BLaER1 treated with 17β-estradiol and CSF1 and Interleukin-3, amounts not matched to agents 10 nM and 100 nM (cell line): Measurements from ENCODE around the gene HS6ST3.

Experiments
- H3K27ac ChIP-seq, 11 experiments: shearing (Covaris generic); formaldehyde crosslinking; 2 replicates each; pipeline ENCODE4 v1.8.1; 2022
- H3K27me3 ChIP-seq, 11 experiments: shearing (Covaris generic); formaldehyde crosslinking; 2 replicates each; pipeline ENCODE4 v1.8.1; 2022
- H3K36me3 ChIP-seq, 11 experiments: shearing (Covaris generic); formaldehyde crosslinking; 2 replicates each; pipeline ENCODE4 v1.8.1; 2022
- H3K4me1 ChIP-seq, 10 experiments: shearing (Covaris generic); formaldehyde crosslinking; 2 replicates each; pipeline ENCODE4 v1.8.1; 2022
- H3K4me2 ChIP-seq, 11 experiments: shearing (Covaris generic); formaldehyde crosslinking; 2 replicates each; pipeline ENCODE4 v1.8.1; 2022
- H3K4me3 ChIP-seq, 10 experiments: shearing (Covaris generic); formaldehyde crosslinking; 2 replicates each; pipeline ENCODE4 v1.8.1; 2022
- H3K9ac ChIP-seq, 11 experiments: shearing (Covaris generic); formaldehyde crosslinking; 2 replicates each; pipeline ENCODE4 v1.8.1; 2022
- H3K9me3 ChIP-seq, 11 experiments: shearing (Covaris generic); formaldehyde crosslinking; replicated peaks in 1 of 11; 2 replicates each; pipeline ENCODE4 v1.8.1; 2022
- H4K20me1 ChIP-seq, 11 experiments: shearing (Covaris generic); formaldehyde crosslinking; 2 replicates each; pipeline ENCODE4 v1.8.1; 2022
- Cebpa-rat ChIP-seq, 11 experiments: shearing (Covaris generic); IDR thresholded peaks; 2 replicates each; pipeline ENCODE4 v1.8.1; 2022

HS6ST3 gene

GRCh38 chr13:96338030-96338429 is 248.1 kb downstream of the HS6ST3 start:
- H3K27me3 ChIP-seq, result no peaks in the 10 kb centered on the region
- no peak overlapping the region for H3K9ac ChIP-seq
- no peaks in the 10 kb centered on the region for H4K20me1 ChIP-seq
- TF ChIP-seq Cebpa-rat (IDR thresholded peaks at IDR 0.05), result no peak
- H3K27ac ChIP-seq, result no peak overlapping the region
- peaks cover 0 to 10% (median 0%) of the 10 kb centered on the region in 11 experiments; a peak in 5 of 22 replicates for H3K9me3 ChIP-seq
- no peaks in the 10 kb centered on the region for H3K36me3 ChIP-seq
- peaks cover 0 to 6% (median 0%) of the 10 kb centered on the region in 10 experiments; a peak in 4 of 20 replicates for H3K4me1 ChIP-seq
- no peak overlapping the region for H3K4me3 ChIP-seq
- no peak overlapping the region for H3K4me2 ChIP-seq

- Histone ChIP-seq H3K4me3 (no peak overlapping the region), H3K4me1 (peaks cover 0 to 6% (median 0%) of the 10 kb centered on the region in 10 experiments; a peak in 4 of 20 replicates), H3K4me2 (no peak overlapping the region), H3K9ac (no peak overlapping the region), H3K9me3 (no peaks in the 10 kb centered on the region; a peak in 1 of 22 replicates), H4K20me1 (no peaks in the 10 kb centered on the region), H3K27me3 (no peaks in the 10 kb centered on the region), H3K36me3 (no peaks in the 10 kb centered on the region), H3K27ac (no peak overlapping the region)
- no peak for TF ChIP-seq Cebpa-rat (IDR thresholded peaks at IDR 0.05)
Observed at GRCh38 chr13:96342286-96342685, 252.4 kb downstream of the HS6ST3 start.

GRCh38 chr13:96342852-96343465 is 253.1 kb downstream of the HS6ST3 start:
- H3K9ac ChIP-seq, result no peak overlapping the region
- no peak for TF ChIP-seq Cebpa-rat (IDR thresholded peaks at IDR 0.05)
- no peak overlapping the region for H3K4me2 ChIP-seq
- no peaks in the 10 kb centered on the region for H3K27me3 ChIP-seq
- H3K4me3 ChIP-seq, result no peak overlapping the region
- no peaks in the 10 kb centered on the region for H4K20me1 ChIP-seq
- peaks cover 0 to 6% (median 0%) of the 10 kb centered on the region in 10 experiments; a peak in 4 of 20 replicates for H3K4me1 ChIP-seq
- no peak overlapping the region for H3K27ac ChIP-seq
- H3K9me3 ChIP-seq, result no peaks in the 10 kb centered on the region
- H3K36me3 ChIP-seq, result no peaks in the 10 kb centered on the region

- Histone ChIP-seq H3K27me3 (no peaks in the 10 kb centered on the region), H3K4me2 (no peak overlapping the region), H3K9ac (no peak overlapping the region), H3K4me1 (peaks cover 0 to 9% (median 0%) of the 10 kb centered on the region in 10 experiments; a peak in 1 of 20 replicates), H4K20me1 (no peaks in the 10 kb centered on the region), H3K36me3 (no peaks in the 10 kb centered on the region), H3K27ac (no peak overlapping the region), H3K9me3 (no peaks in the 10 kb centered on the region), H3K4me3 (no peak overlapping the region)
- TF ChIP-seq Cebpa-rat (IDR thresholded peaks at IDR 0.05), result no peak
Observed at GRCh38 chr13:96346921-96347320, 257.0 kb downstream of the HS6ST3 start.

GRCh38 chr13:96373597-96373996 is 283.7 kb downstream of the HS6ST3 start:
- H3K4me2 ChIP-seq, result no peak overlapping the region
- no peaks in the 10 kb centered on the region for H3K9me3 ChIP-seq
- no peak overlapping the region for H3K4me3 ChIP-seq
- TF ChIP-seq Cebpa-rat (IDR thresholded peaks at IDR 0.05), result no peak
- H3K4me1 ChIP-seq, result no peaks in the 10 kb centered on the region
- no peak overlapping the region for H3K27ac ChIP-seq
- no peak overlapping the region for H3K9ac ChIP-seq
- no peaks in the 10 kb centered on the region for H3K36me3 ChIP-seq
- H3K27me3 ChIP-seq, result no peaks in the 10 kb centered on the region
- no peaks in the 10 kb centered on the region for H4K20me1 ChIP-seq

- Histone ChIP-seq H3K4me1 (no peaks in the 10 kb centered on the region), H3K4me3 (no peak overlapping the region), H3K36me3 (no peaks in the 10 kb centered on the region), H3K27me3 (no peaks in the 10 kb centered on the region), H4K20me1 (no peaks in the 10 kb centered on the region), H3K4me2 (no peak overlapping the region), H3K27ac (no peak overlapping the region), H3K9ac (no peak overlapping the region), H3K9me3 (no peaks in the 10 kb centered on the region)
- no peak for TF ChIP-seq Cebpa-rat (IDR thresholded peaks at IDR 0.05)
Observed at GRCh38 chr13:96377835-96378234, 287.9 kb downstream of the HS6ST3 start.

- no peaks in the 10 kb centered on the region for H3K4me1 ChIP-seq
- H3K4me2 ChIP-seq, result no peak overlapping the region
- no peaks in the 10 kb centered on the region for H3K36me3 ChIP-seq
- H3K4me3 ChIP-seq, result no peak overlapping the region
- TF ChIP-seq Cebpa-rat (IDR thresholded peaks at IDR 0.05), result no peak
- no peaks in the 10 kb centered on the region for H4K20me1 ChIP-seq
- H3K9ac ChIP-seq, result no peak overlapping the region
- no peaks in the 10 kb centered on the region for H3K27me3 ChIP-seq
- no peak overlapping the region for H3K27ac ChIP-seq
- no peaks in the 10 kb centered on the region for H3K9me3 ChIP-seq
Observed at GRCh38 chr13:96379967-96380366, 290.1 kb downstream of the HS6ST3 start.

- H3K4me2 ChIP-seq, result no peak overlapping the region
- no peaks in the 10 kb centered on the region for H3K36me3 ChIP-seq
- H4K20me1 ChIP-seq, result no peaks in the 10 kb centered on the region
- no peaks in the 10 kb centered on the region for H3K9me3 ChIP-seq
- H3K4me1 ChIP-seq, result no peaks in the 10 kb centered on the region
- no peak overlapping the region for H3K27ac ChIP-seq
- H3K27me3 ChIP-seq, result no peaks in the 10 kb centered on the region
- no peak for TF ChIP-seq Cebpa-rat (IDR thresholded peaks at IDR 0.05)
- no peak overlapping the region for H3K4me3 ChIP-seq
- no peak overlapping the region for H3K9ac ChIP-seq
Observed at GRCh38 chr13:96381681-96382080, 291.8 kb downstream of the HS6ST3 start.

- peaks cover 0 to 13% (median 8%) of the 10 kb centered on the region in 11 experiments; a peak in 12 of 22 replicates for H3K9me3 ChIP-seq
- no peak overlapping the region for H3K4me3 ChIP-seq
- no peak overlapping the region for H3K27ac ChIP-seq
- no peak overlapping the region for H3K9ac ChIP-seq
- no peaks in the 10 kb centered on the region for H3K27me3 ChIP-seq
- no peak overlapping the region for H3K4me2 ChIP-seq
- no peaks in the 10 kb centered on the region for H3K36me3 ChIP-seq
- H3K4me1 ChIP-seq, result no peaks in the 10 kb centered on the region
- no peak for TF ChIP-seq Cebpa-rat (IDR thresholded peaks at IDR 0.05)
- no peaks in the 10 kb centered on the region for H4K20me1 ChIP-seq
Observed at GRCh38 chr13:96388598-96388997, 298.7 kb downstream of the HS6ST3 start.

- no peaks in the 10 kb centered on the region for H3K27me3 ChIP-seq
- no peaks in the 10 kb centered on the region for H3K4me1 ChIP-seq
- H3K4me3 ChIP-seq, result no peak overlapping the region
- H3K9ac ChIP-seq, result no peak overlapping the region
- H3K4me2 ChIP-seq, result no peak overlapping the region
- H3K9me3 ChIP-seq, result peaks cover 0 to 14% (median 9%) of the 10 kb centered on the region in 11 experiments; a peak in 12 of 22 replicates
- H4K20me1 ChIP-seq, result no peaks in the 10 kb centered on the region
- TF ChIP-seq Cebpa-rat (IDR thresholded peaks at IDR 0.05), result no peak
- no peaks in the 10 kb centered on the region for H3K36me3 ChIP-seq
- no peak overlapping the region for H3K27ac ChIP-seq
Observed at GRCh38 chr13:96391606-96392005, 301.7 kb downstream of the HS6ST3 start.
